Endodermal cell (in vitro differentiated cells): Measurements from ENCODE around the gene USP37. TPM values are rescaled to one million over a fixed set of nuclear protein-coding genes. Genes with fewer than 3 reads are reported as not detected.

Experiments
- DNase-seq: peaks from one replicate; pipeline ENCODE4 v3.0.0-alpha.2; 2017
- H3K27ac ChIP-seq: 2 replicates; pipeline ENCODE4 v1.5.1; 2013; ENCODE audit warnings: mild to moderate bottlenecking, low read depth, low read length, moderate library complexity
- H3K27me3 ChIP-seq: 2 replicates; pipeline ENCODE4 v1.6.1; 2013; ENCODE audit warnings: mild to moderate bottlenecking, low read length, moderate library complexity; ENCODE audit not compliant: insufficient read depth, control insufficient read depth, poor library complexity, severe bottlenecking
- H3K36me3 ChIP-seq: 2 replicates; pipeline ENCODE4 v1.7.0; 2013; ENCODE audit warnings: mild to moderate bottlenecking, low read length, moderate library complexity; ENCODE audit not compliant: control insufficient read depth, insufficient read depth
- H3K4me1 ChIP-seq: one replicate; pipeline ENCODE4 v1.7.0; 2013; ENCODE audit warnings: low read length; ENCODE audit not compliant: control insufficient read depth, insufficient read depth
- H3K4me3 ChIP-seq: 2 replicates; pipeline ENCODE4 v1.5.1; 2013; ENCODE audit warnings: mild to moderate bottlenecking, low read length, moderate library complexity
- H3K9ac ChIP-seq: 2 replicates; pipeline ENCODE4 v1.6.1; 2013; ENCODE audit warnings: mild to moderate bottlenecking, low read length, moderate library complexity; ENCODE audit not compliant: poor library complexity, severe bottlenecking; ENCODE audit errors: extremely low read depth
- H3K9me3 ChIP-seq: 2 replicates; pipeline ENCODE4 v1.6.1; 2013; ENCODE audit warnings: mild to moderate bottlenecking, low read length, moderate library complexity; ENCODE audit not compliant: control insufficient read depth
- H3K27ac Mint-ChIP-seq: 2 replicates; pipeline ENCODE4 v1.8.0; 2020; ENCODE audit warnings: mixed read lengths
- H3K27me3 Mint-ChIP-seq: 2 replicates; pipeline ENCODE4 v1.8.0; 2021; ENCODE audit warnings: mild to moderate bottlenecking, mixed read lengths; ENCODE audit not compliant: insufficient read depth
- H3K36me3 Mint-ChIP-seq: 2 replicates; pipeline ENCODE4 v1.8.0; 2020; ENCODE audit warnings: low read depth, mixed read lengths
- H3K4me1 Mint-ChIP-seq: 2 replicates; pipeline ENCODE4 v1.8.0; 2020; ENCODE audit warnings: mixed read lengths
- H3K4me3 Mint-ChIP-seq: 2 replicates; pipeline ENCODE4 v1.8.0; 2020; ENCODE audit warnings: mild to moderate bottlenecking, moderate library complexity, mixed read lengths
- H3K9me3 Mint-ChIP-seq: 2 replicates; pipeline ENCODE4 v1.8.0; 2020; ENCODE audit warnings: mild to moderate bottlenecking, mixed read lengths
- CTCF ChIP-seq: fragments of 200-600 bp; sonication (generic); conservative IDR thresholded peaks from 2 replicates; pipeline ENCODE4 v1.5.0; 2021; ENCODE audit warnings: antibody characterized with exemption, mild to moderate bottlenecking
- WGBS, 2 experiments: methylation state at CpG; one replicate each; pipeline versions ENCODE4 v1.1.5 to v1.1.7; 2013; ENCODE audit warnings: missing lambda C conversion rate in 2 of 2, mixed read lengths in 1 of 2; ENCODE audit not compliant: insufficient coverage in 1 of 2, insufficient read length in 1 of 2; 5-methylcytosine and 5-hydroxymethylcytosine counted together
- total RNA-seq, 2 donors: library from RNA; stranded (reverse); fragmentation: NEBNext Ultra II Directional in 1 of 2; extraction: Animal tissue kit (Norgen Biotek cat#: 25700) in 1 of 2; gene quantifications; 2 replicates in 1 of 2; 3 replicates in 1 of 2; pipeline ENCODE4 v1.2.1, GENCODE V29; 2021

The USP37 gene
- total RNA-seq, 2 donors from 2014 or later, result 23.2 to 24.0 TPM

GRCh38 chr2:218516614-218517013 lies 51.5 kb downstream of the USP37 start:
- Histone ChIP-seq H3K27ac (no peak overlapping the region), H3K4me1 (no peaks in the 10 kb centered on the region), H3K36me3 (peaks cover 20% of the 10 kb centered on the region), H3K4me3 (no peak overlapping the region), H3K27me3 (no peaks in the 10 kb centered on the region), H3K9ac (no peak overlapping the region), H3K9me3 (no peaks in the 10 kb centered on the region)
- DNase-seq, result no peak
- H3K4me3 Mint-ChIP-seq, result no peak overlapping the region
- no peaks in the 10 kb centered on the region for H3K4me1 Mint-ChIP-seq
- TF ChIP-seq CTCF, result peak; percentile 70
- peaks cover 2% of the 10 kb centered on the region for H3K9me3 Mint-ChIP-seq
- peaks cover 41% of the 10 kb centered on the region for H3K36me3 Mint-ChIP-seq
- no peaks in the 10 kb centered on the region for H3K27me3 Mint-ChIP-seq
- no peak overlapping the region for H3K27ac Mint-ChIP-seq
- WGBS, 2 experiments, result no CpG with 5 or more reads among the region's 1 CpG

GRCh38 chr2:218513676-218514075 lies 54.5 kb downstream of the USP37 start:
- Mint-ChIP-seq H3K4me1 (no peaks in the 10 kb centered on the region), H3K36me3 (peaks cover 47% of the 10 kb centered on the region), H3K27me3 (no peaks in the 10 kb centered on the region), H3K27ac (no peak overlapping the region), H3K9me3 (peaks cover 2% of the 10 kb centered on the region), H3K4me3 (no peak overlapping the region)
- H3K27ac ChIP-seq, result no peak overlapping the region
- H3K36me3 ChIP-seq, result peaks cover 27% of the 10 kb centered on the region
- DNase-seq, result no peak
- TF ChIP-seq CTCF, result no peak
- H3K9ac ChIP-seq, result no peak overlapping the region
- H3K9me3 ChIP-seq, result no peaks in the 10 kb centered on the region
- H3K4me1 ChIP-seq, result no peaks in the 10 kb centered on the region
- H3K27me3 ChIP-seq, result no peaks in the 10 kb centered on the region
- H3K4me3 ChIP-seq, result no peak overlapping the region
- WGBS, 2 experiments, result 94 to 99% methylated on average over 5 of the region's 5 CpGs

- DNase-seq, result no peak
- H3K4me3 ChIP-seq, result no peak overlapping the region
- no peaks in the 10 kb centered on the region for H3K27me3 ChIP-seq
- no peaks in the 10 kb centered on the region for H3K9me3 ChIP-seq
- no peak for TF ChIP-seq CTCF
- Mint-ChIP-seq H3K36me3 (peaks cover 41% of the 10 kb centered on the region), H3K4me3 (no peak overlapping the region), H3K9me3 (no peaks in the 10 kb centered on the region), H3K27ac (no peak overlapping the region), H3K27me3 (no peaks in the 10 kb centered on the region), H3K4me1 (no peaks in the 10 kb centered on the region)
- H3K36me3 ChIP-seq, result peaks cover 26% of the 10 kb centered on the region
- H3K9ac ChIP-seq, result no peak overlapping the region
- no peaks in the 10 kb centered on the region for H3K4me1 ChIP-seq
- H3K27ac ChIP-seq, result no peak overlapping the region
Observed at GRCh38 chr2:218508299-218508698, 59.9 kb downstream of the USP37 start.
